Upper lobe of left lung (tissue), 6 donors: ENCODE data around the gene KCNMA1. TPM values are rescaled to one million over a fixed set of nuclear protein-coding genes. Genes with fewer than 3 reads are reported as not detected.

ENCODE experiments used
- ATAC-seq, 2 donors: fragments of 200-7000 bp; cut with Tn5 transposase; one replicate each; pipeline ENCODE4 v1.9.1; 2022; ENCODE audit warnings: mild to moderate bottlenecking in 2 of 2, moderate library complexity in 2 of 2; ENCODE audit not compliant: low FRiP score in 2 of 2
- DNase-seq, 2 donors: peaks; one replicate each; pipeline ENCODE4 v3.0.0-alpha.2; 2019 to 2020
- H3K27ac ChIP-seq, 4 donors: fragments of 200-600 bp; sonication (generic); one replicate each; pipeline ENCODE4 v1.5.1; 2016 to 2019
- H3K27me3 ChIP-seq, 4 donors: fragments of 200-600 bp; sonication (generic); one replicate each; pipeline ENCODE4 v1.5.1; 2017 to 2019
- H3K36me3 ChIP-seq, 4 donors: fragments of 200-600 bp; sonication (generic); one replicate each; pipeline ENCODE4 v1.5.1; 2016 to 2019
- H3K4me1 ChIP-seq, 4 donors: fragments of 200-600 bp; sonication (generic); one replicate each; pipeline ENCODE4 v1.5.1; 2018 to 2019
- H3K4me3 ChIP-seq, 4 donors: fragments of 200-600 bp; sonication (generic); one replicate each; pipeline ENCODE4 v1.5.1; 2017 to 2019; ENCODE audit warnings: mild to moderate bottlenecking in 2 of 4, moderate library complexity in 1 of 4
- H3K9me3 ChIP-seq, 4 donors: fragments of 200-600 bp; sonication (generic); one replicate each; pipeline ENCODE4 v1.5.1; 2018 to 2019
- EP300 ChIP-seq, 4 donors: sonication (generic); formaldehyde crosslinking; IDR thresholded peaks; one replicate each; pipeline ENCODE4 v1.5.1; 2017; ENCODE audit warnings: antibody characterized with exemption in 4 of 4, control low read depth in 2 of 4
- POLR2A ChIP-seq, 4 donors: fragments of 450-650 bp; IDR thresholded peaks; one replicate each; pipeline ENCODE4 v1.5.1; 2016 to 2017; ENCODE audit warnings: antibody characterized with exemption in 4 of 4, mild to moderate bottlenecking in 2 of 4
- POLR2AphosphoS5 ChIP-seq, 2 donors: sonication (generic); formaldehyde crosslinking; IDR thresholded peaks; one replicate each; pipeline ENCODE4 v1.5.1; 2017; ENCODE audit warnings: antibody characterized with exemption in 2 of 2
- WGBS, 2 donors: methylation state at CpG; one replicate each; pipeline ENCODE4 v1.1.5; 2017 to 2018; 5-methylcytosine and 5-hydroxymethylcytosine counted together
- total RNA-seq, 6 donors: library from RNA; depleted of rRNA in 4 of 6; stranded (reverse); fragments of >200 nt in 4 of 6; gene quantifications; one replicate each; pipeline versions ENCODE4 v1.1.0 to v1.2.1, GENCODE V29; 2016 to 2021
- TF ChIP-seq, protein P1 (sequence below), 6 experiments: fragments of 450-650 bp in 4 of 6; fragments of 200-600 bp in 2 of 6; sonication (generic) in 2 of 6; IDR thresholded peaks; one replicate each; pipeline ENCODE4 v1.5.1; 2016 to 2019; ENCODE audit warnings: antibody characterized with exemption in 6 of 6
- donor health status: DM: no; HTN: no; CAD: no; lungs with moderate emphysema.
- donor health status: DM: no; HTN: yes; CAD: no; lungs with severe emphysema.

KCNMA1 gene
- total RNA-seq, 6 donors from 2014 or later, result 5.8 to 107 (median 22.0) TPM

DNA sequence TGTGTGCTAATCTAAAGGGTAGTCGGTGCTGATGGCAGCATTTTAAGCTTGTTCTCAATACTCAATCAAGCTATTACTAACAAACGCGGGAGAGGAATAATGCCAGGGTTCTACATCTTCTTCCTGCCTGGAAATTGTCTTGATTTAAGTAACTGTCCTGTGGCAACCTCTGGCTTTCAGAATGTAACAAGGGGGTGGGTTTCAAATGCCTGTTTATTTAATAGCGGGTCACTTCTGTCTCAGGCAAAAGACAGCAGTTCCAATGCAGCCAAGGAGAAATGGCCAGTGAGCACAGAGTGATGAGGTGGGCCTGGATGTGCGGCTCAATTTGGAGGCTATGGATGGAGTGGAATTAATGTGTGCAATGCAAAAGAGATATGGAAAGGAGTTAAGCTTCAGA, 692.4 kb downstream of the KCNMA1 start:
- ATAC-seq (no peak), DNase-seq (no peak)
- no peak overlapping the region for H3K27ac ChIP-seq
- no peaks in the 10 kb centered on the region for H3K9me3 ChIP-seq
- TF ChIP-seq, protein P1, sequence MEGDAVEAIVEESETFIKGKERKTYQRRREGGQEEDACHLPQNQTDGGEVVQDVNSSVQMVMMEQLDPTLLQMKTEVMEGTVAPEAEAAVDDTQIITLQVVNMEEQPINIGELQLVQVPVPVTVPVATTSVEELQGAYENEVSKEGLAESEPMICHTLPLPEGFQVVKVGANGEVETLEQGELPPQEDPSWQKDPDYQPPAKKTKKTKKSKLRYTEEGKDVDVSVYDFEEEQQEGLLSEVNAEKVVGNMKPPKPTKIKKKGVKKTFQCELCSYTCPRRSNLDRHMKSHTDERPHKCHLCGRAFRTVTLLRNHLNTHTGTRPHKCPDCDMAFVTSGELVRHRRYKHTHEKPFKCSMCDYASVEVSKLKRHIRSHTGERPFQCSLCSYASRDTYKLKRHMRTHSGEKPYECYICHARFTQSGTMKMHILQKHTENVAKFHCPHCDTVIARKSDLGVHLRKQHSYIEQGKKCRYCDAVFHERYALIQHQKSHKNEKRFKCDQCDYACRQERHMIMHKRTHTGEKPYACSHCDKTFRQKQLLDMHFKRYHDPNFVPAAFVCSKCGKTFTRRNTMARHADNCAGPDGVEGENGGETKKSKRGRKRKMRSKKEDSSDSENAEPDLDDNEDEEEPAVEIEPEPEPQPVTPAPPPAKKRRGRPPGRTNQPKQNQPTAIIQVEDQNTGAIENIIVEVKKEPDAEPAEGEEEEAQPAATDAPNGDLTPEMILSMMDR (IDR thresholded peaks at IDR 0.05), result no peak
- 75 to 85% methylated on average over 5 of the region's 5 CpGs for WGBS, 2 donors
- H3K4me1 ChIP-seq, result no peaks in the 10 kb centered on the region
- H3K4me3 ChIP-seq, result no peak overlapping the region
- no peaks in the 10 kb centered on the region for H3K27me3 ChIP-seq
- no peaks in the 10 kb centered on the region for H3K36me3 ChIP-seq

DNA sequence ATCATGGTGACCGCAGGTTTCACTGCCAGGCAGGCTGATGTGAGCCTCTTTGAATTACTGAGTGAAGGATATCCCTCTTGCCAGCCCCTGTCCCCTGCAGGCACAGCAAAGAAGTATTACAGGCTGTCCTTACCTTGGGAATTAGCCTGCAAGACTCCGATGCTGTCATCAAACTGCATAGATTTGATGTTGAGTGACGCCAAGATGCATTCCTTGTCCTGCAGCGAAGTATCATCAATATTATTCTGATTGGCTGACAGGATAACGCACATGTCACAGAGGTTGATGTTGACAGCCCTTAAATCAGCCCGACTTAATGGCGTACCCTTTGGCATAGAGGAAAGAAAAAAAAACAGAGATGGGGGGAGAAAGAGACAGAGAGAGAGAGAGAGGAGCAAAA, 693.0 kb downstream of the KCNMA1 start:
- H3K27ac ChIP-seq, result no peak overlapping the region
- H3K4me1 ChIP-seq, result no peaks in the 10 kb centered on the region
- no peak for ATAC-seq
- no peaks in the 10 kb centered on the region for H3K36me3 ChIP-seq
- H3K4me3 ChIP-seq, result no peak overlapping the region
- no peaks in the 10 kb centered on the region for H3K9me3 ChIP-seq
- 90 to 95% methylated on average over 7 of the region's 7 CpGs for WGBS, 2 donors
- TF ChIP-seq POLR2A (IDR thresholded peaks at IDR 0.05) (no peak), POLR2AphosphoS5 (IDR thresholded peaks at IDR 0.05) (no peak), EP300 (IDR thresholded peaks at IDR 0.05) (no peak)
- TF ChIP-seq, protein P1 (IDR thresholded peaks at IDR 0.05), result no peak
- no peak for DNase-seq
- no peaks in the 10 kb centered on the region for H3K27me3 ChIP-seq

DNA sequence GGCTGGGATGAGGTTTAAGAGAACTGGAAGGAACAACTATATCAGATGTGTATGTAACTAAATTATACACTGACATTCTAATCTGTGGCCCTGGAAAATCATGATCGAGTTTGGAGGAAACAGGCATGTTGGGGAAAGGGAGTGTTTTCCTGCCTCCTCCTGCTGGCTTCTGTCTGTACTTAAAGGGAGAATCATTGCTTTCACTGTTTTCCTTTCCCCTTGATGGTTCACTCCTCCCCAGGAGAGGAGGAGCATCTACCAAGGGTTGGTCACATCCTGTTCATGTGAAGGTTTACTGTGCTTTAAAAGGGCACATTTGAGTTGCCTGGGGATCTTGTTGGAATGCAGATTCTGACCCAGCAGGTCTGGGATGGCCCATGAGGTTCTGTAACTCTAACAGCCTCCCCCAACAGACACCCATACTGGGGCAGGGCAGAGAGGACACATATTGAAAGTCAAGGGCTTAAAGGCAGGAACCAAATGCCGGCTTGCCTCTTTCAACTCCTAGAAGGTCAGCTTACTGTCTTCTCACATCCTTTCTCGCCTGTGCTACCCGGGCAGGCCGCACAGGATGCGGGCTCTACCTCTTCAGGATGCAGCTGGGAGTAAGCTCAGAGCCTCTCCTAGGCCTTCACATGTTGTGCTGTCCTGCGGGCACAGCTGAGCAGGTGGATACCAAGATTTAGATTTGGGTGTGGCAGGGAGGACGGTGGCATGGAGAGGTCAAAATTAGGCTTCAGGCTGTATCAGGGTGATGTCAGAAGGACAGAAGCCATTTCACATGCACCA, 694.8 kb downstream of the KCNMA1 start:
- no peaks in the 10 kb centered on the region for H3K36me3 ChIP-seq
- TF ChIP-seq EP300 (IDR thresholded peaks at IDR 0.05) (no peak), POLR2AphosphoS5 (IDR thresholded peaks at IDR 0.05) (no peak), POLR2A (IDR thresholded peaks at IDR 0.05) (no peak)
- TF ChIP-seq, protein P1 (IDR thresholded peaks at IDR 0.05), result no peak
- no peaks in the 10 kb centered on the region for H3K9me3 ChIP-seq
- H3K27me3 ChIP-seq, result no peaks in the 10 kb centered on the region
- 41 to 55% methylated on average over 5 to 8 of the region's 8 CpGs for WGBS, 2 donors
- H3K4me1 ChIP-seq, result no peaks in the 10 kb centered on the region
- no peak overlapping the region for H3K4me3 ChIP-seq
- DNase-seq, result peak in 1 of 2 donors; percentile 22
- H3K27ac ChIP-seq, result no peak overlapping the region
- no peak for ATAC-seq

DNA sequence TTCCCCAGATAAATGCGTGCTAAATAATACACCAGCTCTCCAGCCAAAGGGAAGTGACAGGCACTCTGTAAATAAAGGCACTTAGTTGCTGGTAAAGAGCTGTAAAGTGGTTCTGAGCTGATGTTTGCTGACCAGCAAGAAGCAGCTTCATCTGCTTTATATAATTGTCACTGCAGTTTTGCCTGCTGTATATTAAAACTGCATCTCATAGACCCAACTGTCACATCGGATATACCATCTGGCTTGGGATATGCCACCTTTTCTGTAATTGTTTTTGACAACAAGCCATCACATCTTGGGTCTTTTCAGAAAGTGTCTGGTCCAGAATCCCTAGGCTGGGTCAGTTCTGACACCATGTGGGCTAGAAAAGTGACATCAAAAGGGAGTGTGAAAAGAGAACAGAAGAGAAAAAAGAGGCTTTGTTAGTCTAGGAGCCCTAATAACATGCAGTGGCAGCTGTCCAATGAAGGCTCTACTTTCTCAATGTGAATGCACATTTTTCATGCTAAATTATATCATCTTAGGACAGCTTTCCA, 697.6 kb downstream of the KCNMA1 start:
- H3K27ac ChIP-seq, result no peak overlapping the region
- WGBS, 2 donors, result 62 to 70% methylated on average over 2 of the region's 2 CpGs
- no peaks in the 10 kb centered on the region for H3K9me3 ChIP-seq
- H3K36me3 ChIP-seq, result no peaks in the 10 kb centered on the region
- no peaks in the 10 kb centered on the region for H3K4me1 ChIP-seq
- TF ChIP-seq POLR2A (IDR thresholded peaks at IDR 0.05) (no peak), EP300 (IDR thresholded peaks at IDR 0.05) (no peak), POLR2AphosphoS5 (IDR thresholded peaks at IDR 0.05) (no peak)
- TF ChIP-seq, protein P1 (IDR thresholded peaks at IDR 0.05), result no peak
- H3K4me3 ChIP-seq, result no peak overlapping the region
- ATAC-seq (no peak), DNase-seq (no peak)
- no peaks in the 10 kb centered on the region for H3K27me3 ChIP-seq

- Histone ChIP-seq H3K4me1 (no peaks in the 10 kb centered on the region), H3K27ac (no peak overlapping the region), H3K27me3 (no peaks in the 10 kb centered on the region), H3K36me3 (no peaks in the 10 kb centered on the region), H3K4me3 (no peak overlapping the region), H3K9me3 (no peaks in the 10 kb centered on the region)
- 38 to 45% methylated on average over 2 of the region's 2 CpGs for WGBS, 2 donors
- TF ChIP-seq, protein P1 (IDR thresholded peaks at IDR 0.05), result no peak
- TF ChIP-seq POLR2A (IDR thresholded peaks at IDR 0.05), result no peak
- no peak for TF ChIP-seq POLR2AphosphoS5 (IDR thresholded peaks at IDR 0.05)
- no peak for ATAC-seq
- DNase-seq, result no peak
These were observed 700.4 kb downstream of the KCNMA1 start for GRCh38 chr10:76937181-76937600.
